HepG2 (cell line): ENCODE measurements around the gene PLXNB2. TPM values are rescaled to one million over a fixed set of nuclear protein-coding genes. Genes with fewer than 3 reads are reported as not detected.

Experiments
- CAMTA2 ChIP-seq: sonication (generic); formaldehyde crosslinking; IDR thresholded peaks from 2 replicates; pipeline ENCODE4 v1.4.0; 2020; ENCODE audit warnings: mild to moderate bottlenecking, missing genetic modification reagents, borderline replicate concordance
- ERF ChIP-seq: IDR thresholded peaks from 2 replicates; pipeline ENCODE4 v1.6.1; 2018; ENCODE audit warnings: missing biosample characterization, missing genetic modification reagents
- FOXJ3 ChIP-seq: sonication (generic); formaldehyde crosslinking; IDR thresholded peaks from 2 replicates; pipeline ENCODE4 v1.4.0; 2020; ENCODE audit warnings: missing genetic modification reagents, mild to moderate bottlenecking, borderline replicate concordance
- HDAC1 ChIP-seq: sonication (generic); formaldehyde crosslinking; IDR thresholded peaks from 2 replicates; pipeline ENCODE4 v1.5.1; 2020; ENCODE audit warnings: mild to moderate bottlenecking, missing genetic modification reagents
- MLLT10 ChIP-seq: sonication (generic); formaldehyde crosslinking; IDR thresholded peaks from 2 replicates; pipeline ENCODE4 v1.4.0; 2020; ENCODE audit warnings: missing genetic modification reagents
- MXI1 ChIP-seq: IDR thresholded peaks from 3 replicates; pipeline ENCODE4 v1.6.1; 2012; ENCODE audit warnings: low read depth, low read length, inconsistent platforms, borderline replicate concordance
- PAF1 ChIP-seq: IDR thresholded peaks from 2 replicates; pipeline ENCODE4 v1.6.1; 2016; ENCODE audit warnings: missing genetic modification reagents, missing compliant biosample characterization
- SOX13 ChIP-seq, 3 experiments: fragments of 450-650 bp in 1 of 3; sonication (generic) in 1 of 3; formaldehyde crosslinking in 1 of 3; IDR thresholded peaks in 2 of 3; conservative IDR thresholded peaks in 1 of 3; 2 replicates each; pipeline versions ENCODE4 v1.5.0 to v1.6.1; 2016 to 2020; ENCODE audit warnings: antibody characterized with exemption in 1 of 3, mild to moderate bottlenecking in 1 of 3, missing compliant biosample characterization in 1 of 3, missing genetic modification reagents in 1 of 3, moderate library complexity in 1 of 3
- TFAP4 ChIP-seq: sonication (generic); IDR thresholded peaks from 2 replicates; pipeline ENCODE4 v1.6.1; 2016; ENCODE audit warnings: low read depth, borderline replicate concordance
- ZBTB25 ChIP-seq: IDR thresholded peaks from 2 replicates; pipeline ENCODE4 v1.6.1; 2018; ENCODE audit warnings: missing genetic modification reagents
- ZNF225 ChIP-seq: sonication (generic); formaldehyde crosslinking; IDR thresholded peaks from 2 replicates; pipeline ENCODE4 v1.4.0; 2020; ENCODE audit warnings: mild to moderate bottlenecking, missing genetic modification reagents
- ZNF333 ChIP-seq: sonication (generic); formaldehyde crosslinking; IDR thresholded peaks from 2 replicates; pipeline ENCODE4 v1.4.0; 2020; ENCODE audit warnings: mild to moderate bottlenecking, missing genetic modification reagents, borderline replicate concordance
- ZNF382 ChIP-seq: sonication (generic); formaldehyde crosslinking; IDR thresholded peaks from 2 replicates; pipeline ENCODE4 v1.5.0; 2020; ENCODE audit warnings: missing genetic modification reagents, mild to moderate bottlenecking, borderline replicate concordance
- ZNF646 ChIP-seq: sonication (generic); formaldehyde crosslinking; IDR thresholded peaks from 2 replicates; pipeline ENCODE4 v1.9.0; 2021; ENCODE audit warnings: mild to moderate bottlenecking, missing genetic modification reagents
- ZNF703 ChIP-seq: sonication (generic); formaldehyde crosslinking; IDR thresholded peaks from 2 replicates; pipeline ENCODE4 v1.5.1; 2020; ENCODE audit warnings: missing genetic modification reagents, mild to moderate bottlenecking, moderate library complexity, borderline replicate concordance
- ZNF710 ChIP-seq: sonication (generic); formaldehyde crosslinking; IDR thresholded peaks from 2 replicates; pipeline ENCODE4 v1.5.0; 2020; ENCODE audit warnings: mild to moderate bottlenecking, missing genetic modification reagents, borderline replicate concordance
- ZNF75D ChIP-seq: sonication (generic); formaldehyde crosslinking; IDR thresholded peaks from 2 replicates; pipeline ENCODE4 v1.8.1; 2023; ENCODE audit warnings: missing genetic modification reagents, mild to moderate bottlenecking, borderline replicate concordance
- ZNF775 ChIP-seq: sonication (generic); formaldehyde crosslinking; IDR thresholded peaks from 2 replicates; pipeline ENCODE4 v1.4.0; 2020; ENCODE audit warnings: missing genetic modification reagents, mild to moderate bottlenecking, moderate library complexity, borderline replicate concordance
- polyA plus RNA-seq, 8 experiments: library from polyadenylated mRNA; depleted of rRNA in 3 of 8; stranded (reverse) in 7 of 8; unstranded in 1 of 8; fragments of >200 nt; fragmentation: Illumina TruSeq in 4 of 8; extraction: Trizol in 4 of 8; gene quantifications; 2 replicates each; pipeline versions ENCODE4 v1.2.1 to v1.2.3, GENCODE V29; 2011 to 2016; ENCODE audit warnings: low read depth in 4 of 8, missing spikeins in 1 of 8, mixed read lengths in 1 of 8; ENCODE audit not compliant: insufficient read depth in 1 of 8
- total RNA-seq, 5 experiments: library from RNA; depleted of rRNA; stranded (reverse); fragments of >200 nt; fragmentation: Illumina TruSeq; extraction: Trizol; gene quantifications; 2 replicates each; pipeline ENCODE4 v1.2.3, GENCODE V29; 2016; ENCODE audit warnings: low read depth in 1 of 5

The PLXNB2 gene
- total and polyA plus RNA-seq, 2 of the 13 experiments (the other 11 are each of a cell fraction or from before 2014, with no cell fraction given) = 32.6 to 68.9 TPM

- TF ChIP-seq ZNF646 (CRISPR knock-in tag) = no peak
- TF ChIP-seq ERF (CRISPR knock-in tag) = no peak
- TF ChIP-seq TFAP4 = 0 out of 2 replicates have a peak, but pooled peaks have one; percentile 52
- TF ChIP-seq FOXJ3 (CRISPR knock-in tag) = no peak
- TF ChIP-seq MLLT10 = no peak
- TF ChIP-seq ZNF775 (CRISPR knock-in tag) = no peak
- TF ChIP-seq ZNF225 (CRISPR knock-in tag) = no peak
- TF ChIP-seq ZNF710 = 0 out of 2 replicates have a peak, but pooled peaks have one; percentile 11
- TF ChIP-seq HDAC1 = peak; percentile 55; the same call in 1 of the 2 replicates
- no peak for TF ChIP-seq ZNF333
- no peak for TF ChIP-seq MXI1
- no peak for TF ChIP-seq ZNF75D (CRISPR knock-in tag)
- TF ChIP-seq SOX13 (IDR thresholded peaks at IDR 0.05) = no peak
- no peak for TF ChIP-seq SOX13 (CRISPR knock-in tag; conservative IDR thresholded peaks at IDR 0.05 in 1 of 2, IDR thresholded peaks at IDR 0.05 in 1 of 2)
- no peak for TF ChIP-seq CAMTA2 (CRISPR knock-in tag)
- TF ChIP-seq PAF1 (CRISPR knock-in tag) = no peak
- no peak for TF ChIP-seq ZBTB25 (CRISPR knock-in tag)
- TF ChIP-seq ZNF703 (CRISPR knock-in tag) = no peak
- no peak for TF ChIP-seq ZNF382 (CRISPR knock-in tag)
Measured at GRCh38 chr22:50296658-50297490, 10.6 kb downstream of the PLXNB2 start (continued).
